ENCODE results near the gene PODXL2.

Gene PODXL2

GRCh38 chr3:127606086-127606805, 22.7 kb upstream of the PODXL2 start:
- TF ChIP-seq CTCF (conservative IDR thresholded peaks at IDR 0.05; ENCODE audit: low read depth, low read length), result no peak
- H3K4me3 ChIP-seq (ENCODE audit: low read length), result no peak overlapping the region
- DNase-seq (ENCODE audit: low read depth), result no peak

- DNase-seq (ENCODE audit: low read depth), result no peak
- no peak for TF ChIP-seq CTCF (conservative IDR thresholded peaks at IDR 0.05; ENCODE audit: low read depth, low read length)
- H3K4me3 ChIP-seq (ENCODE audit: low read length), result no peak overlapping the region
Observed at GRCh38 chr3:127606981-127607595, 21.9 kb upstream of the PODXL2 start.

- no peak for DNase-seq (ENCODE audit: low read depth)
- H3K4me3 ChIP-seq (ENCODE audit: low read length), result no peak overlapping the region
- no peak for TF ChIP-seq CTCF (conservative IDR thresholded peaks at IDR 0.05; ENCODE audit: low read depth, low read length)
Observed at GRCh38 chr3:127607675-127608361, 21.2 kb upstream of the PODXL2 start.

DNA sequence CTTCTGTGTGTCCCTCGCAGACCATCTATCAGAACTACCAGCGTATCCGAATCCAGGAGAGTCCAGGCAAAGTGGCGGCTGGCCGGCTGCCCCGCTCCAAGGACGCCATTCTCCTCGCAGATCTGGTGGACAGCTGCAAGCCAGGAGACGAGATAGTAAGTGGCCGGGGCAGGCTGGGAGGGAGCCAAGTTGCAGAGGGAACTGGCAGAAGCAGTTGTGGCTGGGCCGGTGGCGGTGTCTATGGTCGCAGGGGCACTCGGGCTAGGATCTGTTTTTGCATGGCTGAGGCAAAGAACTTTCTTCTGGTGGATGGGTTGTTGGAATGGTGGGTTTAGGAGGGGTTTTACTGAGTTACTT, 20.6 kb upstream of the PODXL2 start:
- no peak for DNase-seq (ENCODE audit: low read depth)
- no peak overlapping the region for H3K4me3 ChIP-seq (ENCODE audit: low read length)
- no peak for TF ChIP-seq CTCF (conservative IDR thresholded peaks at IDR 0.05; ENCODE audit: low read depth, low read length)

- no peak for TF ChIP-seq CTCF (conservative IDR thresholded peaks at IDR 0.05; ENCODE audit: low read depth, low read length)
Observed at GRCh38 chr3:127610105-127610504, 18.9 kb upstream of the PODXL2 start.

DNA sequence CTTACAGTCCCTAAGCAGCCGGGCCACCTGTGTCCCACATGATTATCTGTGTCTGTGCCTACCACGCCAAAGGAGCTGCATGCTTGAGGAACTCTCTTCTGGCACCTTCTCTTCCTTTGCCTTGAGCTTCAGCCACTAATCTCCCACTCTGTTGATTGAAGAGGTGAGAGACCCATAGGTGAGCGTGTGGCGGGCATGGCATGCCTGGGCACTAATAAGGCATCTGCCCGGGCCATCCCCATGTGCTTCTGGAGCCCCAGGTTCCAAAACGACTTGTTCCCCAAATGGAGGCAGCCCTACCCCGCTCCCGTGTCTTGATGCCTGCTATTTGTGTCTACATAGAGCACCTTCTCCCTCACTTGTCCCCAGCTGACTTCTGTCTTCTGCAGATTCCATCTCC, 17.7 kb upstream of the PODXL2 start:
- TF ChIP-seq CTCF (conservative IDR thresholded peaks at IDR 0.05; ENCODE audit: low read depth, low read length), result no peak
- no peak for DNase-seq (ENCODE audit: low read depth)

More at GRCh38 chr3:127610105-127610504, 18.9 kb upstream of the PODXL2 start:
- no peak for DNase-seq (ENCODE audit: low read depth)
- no peak overlapping the region for H3K4me3 ChIP-seq (ENCODE audit: low read length)

More for the DNA sequence above, 17.7 kb upstream of the PODXL2 start:
- no peak overlapping the region for H3K4me3 ChIP-seq (ENCODE audit: low read length)
